GM12892 (cell line): ENCODE results near the gene GALNS.

ENCODE experiments used
- POLR2A ChIP-seq: IDR thresholded peaks from 2 replicates; pipeline ENCODE4 v1.6.1; 2011; ENCODE audit warnings: low read depth, low read length, control low read depth
- POLR2AphosphoS5 ChIP-seq: IDR thresholded peaks from 2 replicates; pipeline ENCODE4 v1.6.1; 2011; ENCODE audit warnings: low read depth, low read length, control low read depth
- TAF1 ChIP-seq: IDR thresholded peaks from 2 replicates; pipeline ENCODE4 v1.6.1; 2011; ENCODE audit warnings: low read depth, mild to moderate bottlenecking, control low read depth, low read length, borderline replicate concordance

DNA sequence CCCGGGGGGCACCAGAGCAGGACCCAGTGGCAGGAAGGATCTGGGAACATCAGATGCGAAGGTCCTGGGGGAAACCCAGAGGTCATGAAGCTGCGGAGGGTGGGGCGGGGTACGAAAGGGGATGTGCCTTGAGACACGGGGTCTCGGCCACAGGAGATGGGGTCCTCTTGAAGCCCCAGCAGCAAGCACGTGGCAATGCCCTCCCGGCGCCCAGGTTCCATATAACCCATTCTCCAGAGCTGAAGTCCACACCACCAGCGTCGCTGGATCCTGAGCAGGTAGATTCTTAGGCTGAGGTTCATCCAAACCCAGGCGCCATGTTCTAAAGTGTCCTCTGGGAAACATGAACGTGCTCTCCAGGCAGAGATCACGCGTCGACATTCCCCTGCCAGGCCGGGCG lies 92.7 kb downstream of the GALNS start:
- TF ChIP-seq POLR2A (no peak), TAF1 (no peak), POLR2AphosphoS5 (no peak)
